Measurements from ENCODE around the gene REXO1.

Gene REXO1

DNA sequence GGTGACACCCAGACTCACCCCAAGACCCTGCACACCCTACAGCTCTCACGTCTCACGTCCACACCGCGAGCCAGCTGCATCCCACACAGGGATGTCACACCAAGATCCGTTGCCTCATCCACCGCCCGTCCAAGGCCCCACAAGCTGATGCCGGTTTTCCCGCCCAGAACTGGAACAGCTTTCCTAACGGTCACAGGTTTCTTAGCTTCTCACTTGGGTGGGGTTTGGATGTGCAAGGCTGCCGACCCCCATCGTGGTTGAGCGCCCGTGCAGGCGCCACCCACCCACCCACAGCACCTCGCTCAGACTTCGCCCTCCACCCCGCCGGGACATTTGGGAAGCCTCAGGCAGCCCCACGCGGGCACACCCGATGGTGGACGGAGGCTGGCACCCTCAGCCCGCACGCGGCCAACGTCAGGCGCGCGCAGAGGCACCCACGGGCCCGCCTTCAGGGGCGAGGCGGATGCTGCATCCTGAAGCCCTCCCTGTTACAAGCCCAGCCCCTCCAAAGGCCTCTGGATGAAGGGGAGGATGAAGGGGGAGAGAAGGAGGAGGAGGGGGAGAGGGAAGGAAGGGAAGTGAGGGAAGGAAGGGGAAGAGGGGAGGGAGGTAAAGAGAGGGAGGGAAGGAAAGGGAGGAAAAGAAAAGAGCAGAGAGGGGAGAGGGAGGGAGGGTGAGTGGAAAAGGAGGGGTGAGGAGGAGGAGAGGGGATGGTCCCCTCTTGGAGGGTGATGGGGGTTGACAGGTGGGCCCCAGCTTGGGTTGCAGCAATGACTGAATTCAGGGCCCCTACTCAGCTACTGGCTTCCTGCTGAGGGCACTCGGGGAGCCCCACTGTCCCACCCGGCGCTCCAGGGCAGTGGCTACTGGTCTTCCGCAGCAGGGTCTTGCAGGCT lies 82.1 kb downstream of the REXO1 start:
- DNase-seq: no peak
